BJ (cell line): Measurements from ENCODE around the gene RPL27. TPM values are rescaled to one million over a fixed set of nuclear protein-coding genes. Genes with fewer than 3 reads are reported as not detected.

Experiments
- CTCF ChIA-PET: fragments of 350-600 bp; formaldehyde crosslinking; extraction: SDS; loops from one replicate; lab custom pipeline; 2021; ENCODE audit warnings: antibody characterized with exemption, inconsistent platforms; lab: Yijun Ruan, JAX
- POLR2A ChIA-PET: fragments of 300-600 bp; sonication (Branson Sonifier 250); formaldehyde crosslinking; extraction: SDS; loops from one replicate; lab custom pipeline; 2021; ENCODE audit warnings: antibody characterized with exemption; lab: Charles Lee
- DNase-seq: peaks from one replicate; pipeline ENCODE4 v3.0.0-alpha.2; 2011; ENCODE audit warnings: low read depth
- H3K27me3 ChIP-seq: 2 replicates; pipeline ENCODE4 v1.6.0; 2011; ENCODE audit warnings: low read length; ENCODE audit not compliant: control insufficient read depth, insufficient read depth
- H3K36me3 ChIP-seq: 2 replicates; pipeline ENCODE4 v1.5.1; 2011; ENCODE audit warnings: low read length; ENCODE audit not compliant: control insufficient read depth, insufficient read depth
- H3K4me3 ChIP-seq: 2 replicates; pipeline ENCODE4 v1.5.1; 2011; ENCODE audit warnings: low read depth, mild to moderate bottlenecking, control low read depth, low read length
- polyA plus RNA-seq: library from polyadenylated mRNA; depleted of rRNA; stranded (reverse); fragments of >200 nt; gene quantifications from 2 replicates; pipeline ENCODE4 v1.2.3, GENCODE V29; 2011
- TF ChIP-seq, protein P1 (sequence below): IDR thresholded peaks from 2 replicates; pipeline ENCODE4 v1.5.1; 2011; ENCODE audit warnings: low read depth, mild to moderate bottlenecking, control low read depth, inconsistent platforms, low read length, moderate library complexity; ENCODE audit not compliant: insufficient read depth

Gene RPL27
- polyA plus RNA-seq, 1 experiment, result 3,309 TPM

- DNase-seq, result no peak
- POLR2A ChIA-PET, result interaction anchor here (0.7 kb wide), 1 partner anchor 334 kb away, joined by 4 read pairs; no protein-coding TSS in a partner anchor
- TF ChIP-seq, protein P1, sequence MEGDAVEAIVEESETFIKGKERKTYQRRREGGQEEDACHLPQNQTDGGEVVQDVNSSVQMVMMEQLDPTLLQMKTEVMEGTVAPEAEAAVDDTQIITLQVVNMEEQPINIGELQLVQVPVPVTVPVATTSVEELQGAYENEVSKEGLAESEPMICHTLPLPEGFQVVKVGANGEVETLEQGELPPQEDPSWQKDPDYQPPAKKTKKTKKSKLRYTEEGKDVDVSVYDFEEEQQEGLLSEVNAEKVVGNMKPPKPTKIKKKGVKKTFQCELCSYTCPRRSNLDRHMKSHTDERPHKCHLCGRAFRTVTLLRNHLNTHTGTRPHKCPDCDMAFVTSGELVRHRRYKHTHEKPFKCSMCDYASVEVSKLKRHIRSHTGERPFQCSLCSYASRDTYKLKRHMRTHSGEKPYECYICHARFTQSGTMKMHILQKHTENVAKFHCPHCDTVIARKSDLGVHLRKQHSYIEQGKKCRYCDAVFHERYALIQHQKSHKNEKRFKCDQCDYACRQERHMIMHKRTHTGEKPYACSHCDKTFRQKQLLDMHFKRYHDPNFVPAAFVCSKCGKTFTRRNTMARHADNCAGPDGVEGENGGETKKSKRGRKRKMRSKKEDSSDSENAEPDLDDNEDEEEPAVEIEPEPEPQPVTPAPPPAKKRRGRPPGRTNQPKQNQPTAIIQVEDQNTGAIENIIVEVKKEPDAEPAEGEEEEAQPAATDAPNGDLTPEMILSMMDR, result no peak
- no peaks in the 10 kb centered on the region for H3K27me3 ChIP-seq
- no peaks in the 10 kb centered on the region for H3K36me3 ChIP-seq
- CTCF ChIA-PET, result interaction anchor here (1.7 kb wide), 1 partner anchor 10 kb away, joined by 8 read pairs; no protein-coding TSS in a partner anchor
- no peak overlapping the region for H3K4me3 ChIP-seq
Measured at GRCh38 chr17:43033948-43034881, 36.0 kb downstream of the RPL27 start.

GRCh38 chr17:43034894-43035293 lies 36.7 kb downstream of the RPL27 start:
- Histone ChIP-seq H3K36me3 (no peaks in the 10 kb centered on the region), H3K4me3 (no peak overlapping the region), H3K27me3 (no peaks in the 10 kb centered on the region)
- CTCF ChIA-PET, result interaction anchor here (1.7 kb wide), 1 partner anchor 10 kb away, joined by 8 read pairs; no protein-coding TSS in a partner anchor
- TF ChIP-seq, protein P1, result no peak
- DNase-seq, result no peak
- POLR2A ChIA-PET, result no interaction called here

DNA sequence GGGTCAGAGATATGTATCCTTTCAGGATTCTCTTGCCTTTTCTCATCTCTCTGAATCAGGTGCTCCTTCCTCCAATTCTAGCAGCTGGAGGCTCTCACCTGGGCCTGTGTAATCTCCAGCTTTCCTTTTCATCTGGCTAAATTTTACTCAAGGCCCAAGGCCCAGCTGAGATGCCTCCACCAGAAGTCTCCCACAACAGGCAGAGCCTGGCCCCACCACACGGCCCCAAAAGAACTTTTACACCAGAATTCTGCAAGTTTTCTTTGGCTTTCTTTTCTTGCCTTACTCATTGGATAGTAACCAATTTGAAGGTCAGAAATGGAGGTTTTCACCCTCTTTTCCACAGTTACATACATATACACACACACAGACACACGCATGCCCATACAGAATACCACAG lies 41.4 kb downstream of the RPL27 start:
- DNase-seq, result no peak
- CTCF ChIA-PET, result no interaction called here
- H3K27me3 ChIP-seq, result no peaks in the 10 kb centered on the region
- TF ChIP-seq, protein P1, result no peak
- H3K4me3 ChIP-seq, result no peak overlapping the region
- H3K36me3 ChIP-seq, result no peaks in the 10 kb centered on the region
- POLR2A ChIA-PET, result no interaction called here

GRCh38 chr17:43040655-43041054 lies 42.4 kb downstream of the RPL27 start:
- Histone ChIP-seq H3K27me3 (no peaks in the 10 kb centered on the region), H3K36me3 (no peaks in the 10 kb centered on the region), H3K4me3 (no peak overlapping the region)
- ChIA-PET POLR2A (no interaction called here), CTCF (interaction anchor here (1.4 kb wide), 1 partner anchor 16 kb away, joined by 3 read pairs; no protein-coding TSS in a partner anchor)
- DNase-seq, result no peak
- TF ChIP-seq, protein P1, result no peak

DNA sequence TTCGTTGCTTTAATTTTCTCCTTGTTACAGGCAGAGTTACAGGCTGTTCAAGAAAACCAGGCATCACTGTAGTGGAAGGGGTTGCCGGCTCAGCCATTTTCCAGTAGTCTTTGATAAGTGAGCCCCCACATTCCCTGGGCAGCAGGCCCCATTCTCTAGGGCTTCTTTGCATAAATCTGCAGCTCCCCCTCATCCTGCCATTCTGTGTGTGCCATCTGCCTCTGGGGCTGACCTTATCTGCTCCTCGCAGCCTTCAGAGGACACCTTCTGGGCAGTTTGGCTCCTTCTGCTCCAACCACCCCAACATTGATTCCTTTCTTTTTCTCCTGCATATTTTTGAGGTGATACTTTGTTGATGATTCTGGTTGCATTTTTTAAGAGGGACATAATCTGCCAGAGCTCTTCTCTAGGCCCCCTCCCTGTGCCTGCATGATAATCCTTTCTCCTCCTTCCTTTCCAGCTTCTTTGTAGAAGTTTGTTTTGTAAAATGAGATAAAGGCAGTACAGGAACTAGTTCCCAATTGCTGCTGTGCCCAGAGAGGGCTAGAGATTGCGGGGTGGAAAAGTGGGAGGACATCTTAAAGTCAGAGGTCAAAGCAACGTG lies 43.9 kb downstream of the RPL27 start:
- Histone ChIP-seq H3K4me3 (no peak overlapping the region), H3K36me3 (no peaks in the 10 kb centered on the region), H3K27me3 (no peaks in the 10 kb centered on the region)
- no peak for DNase-seq
- CTCF ChIA-PET, result interaction anchor here (1.0 to 1.9 kb wide), 5 partner anchors 16 to 83 kb away, joined by 3 to 8 read pairs (median 3); partner anchors contain the start of gene BRCA1
- POLR2A ChIA-PET, result no interaction called here
- TF ChIP-seq, protein P1, result no peak
